H9 (cell line): Measurements from ENCODE around the gene APP. TPM values are rescaled to one million over a fixed set of nuclear protein-coding genes. Genes with fewer than 3 reads are reported as not detected.

ENCODE experiments used
- DNase-seq: peaks from one replicate; pipeline ENCODE4 v3.0.0-alpha.2; 2017
- H2AFZ ChIP-seq: one replicate; pipeline ENCODE4 v1.6.1; 2013; ENCODE audit warnings: mild to moderate bottlenecking, low read length, control low read depth, moderate library complexity
- H2AK5ac ChIP-seq: 2 replicates; pipeline ENCODE4 v1.6.1; 2013; ENCODE audit warnings: low read length, control low read depth, mixed read lengths; ENCODE audit not compliant: insufficient read length
- H2BK120ac ChIP-seq: one replicate; pipeline ENCODE4 v1.6.1; 2013; ENCODE audit warnings: low read depth, mild to moderate bottlenecking, low read length, control low read depth, inconsistent platforms; ENCODE audit not compliant: poor library complexity, severe bottlenecking
- H2BK12ac ChIP-seq: 2 replicates; pipeline ENCODE4 v1.6.1; 2013; ENCODE audit warnings: low read length, control low read depth, mixed read lengths, low read depth; ENCODE audit not compliant: insufficient read length
- H2BK15ac ChIP-seq: 2 replicates; pipeline ENCODE4 v1.6.1; 2013; ENCODE audit warnings: low read depth, low read length, control low read depth
- H2BK20ac ChIP-seq: one replicate; pipeline ENCODE4 v1.6.1; 2013; ENCODE audit warnings: low read depth, mild to moderate bottlenecking, low read length, control low read depth, inconsistent platforms; ENCODE audit not compliant: poor library complexity, severe bottlenecking
- H2BK5ac ChIP-seq: 2 replicates; pipeline ENCODE4 v1.6.1; 2013; ENCODE audit warnings: low read length, control low read depth, mixed read lengths; ENCODE audit not compliant: insufficient read length
- H3K14ac ChIP-seq: 2 replicates; pipeline ENCODE4 v1.6.1; 2013; ENCODE audit warnings: low read length, control low read depth; ENCODE audit not compliant: insufficient read depth
- H3K18ac ChIP-seq: 2 replicates; pipeline ENCODE4 v1.6.1; 2013; ENCODE audit warnings: low read depth, mild to moderate bottlenecking, mixed read lengths, low read length, control low read depth; ENCODE audit not compliant: insufficient read length
- H3K23ac ChIP-seq: 2 replicates; pipeline ENCODE4 v1.6.1; 2013; ENCODE audit warnings: low read length, control low read depth, mixed read lengths, low read depth; ENCODE audit not compliant: insufficient read length
- H3K23me2 ChIP-seq: 2 replicates; pipeline ENCODE4 v1.6.1; 2013; ENCODE audit warnings: low read depth, mild to moderate bottlenecking, mixed read lengths, low read length, control low read depth; ENCODE audit not compliant: insufficient read length, poor library complexity, severe bottlenecking
- H3K27ac ChIP-seq: 2 replicates; pipeline ENCODE4 v1.5.1; 2013; ENCODE audit warnings: low read length, control low read depth, mixed read lengths, low read depth; ENCODE audit not compliant: insufficient read length
- H3K27me3 ChIP-seq: 2 replicates; pipeline ENCODE4 v1.6.1; 2013; ENCODE audit warnings: low read length, control low read depth, inconsistent platforms; ENCODE audit not compliant: insufficient read depth
- H3K4ac ChIP-seq: 2 replicates; pipeline ENCODE4 v1.6.1; 2013; ENCODE audit warnings: low read depth, mild to moderate bottlenecking, control low read depth, inconsistent platforms, low read length, moderate library complexity
- H3K4me1 ChIP-seq: 2 replicates; pipeline ENCODE4 v1.6.1; 2013; ENCODE audit warnings: low read length, control low read depth, inconsistent platforms; ENCODE audit not compliant: insufficient read depth
- H3K4me2 ChIP-seq: 2 replicates; pipeline ENCODE4 v1.6.1; 2013; ENCODE audit warnings: low read length, control low read depth, mixed read lengths; ENCODE audit not compliant: insufficient read length, insufficient read depth
- H3K56ac ChIP-seq: 2 replicates; pipeline ENCODE4 v1.6.1; 2013; ENCODE audit warnings: low read depth, mild to moderate bottlenecking, mixed read lengths, low read length, control low read depth; ENCODE audit not compliant: insufficient read length
- H3K79me1 ChIP-seq: 2 replicates; pipeline ENCODE4 v1.6.1; 2013; ENCODE audit warnings: low read depth, mild to moderate bottlenecking, moderate library complexity, low read length, control low read depth, inconsistent platforms; ENCODE audit not compliant: insufficient read depth, poor library complexity, severe bottlenecking
- H3K79me2 ChIP-seq: 2 replicates; pipeline ENCODE4 v1.6.1; 2013; ENCODE audit warnings: low read length, control low read depth, inconsistent platforms; ENCODE audit not compliant: insufficient read depth
- H3K9ac ChIP-seq: 2 replicates; pipeline ENCODE4 v1.6.1; 2013; ENCODE audit warnings: low read length, control low read depth, mixed read lengths; ENCODE audit not compliant: insufficient read length; ENCODE audit errors: extremely low read depth
- H3K9me3 ChIP-seq: one replicate; pipeline ENCODE4 v1.6.1; 2013; ENCODE audit warnings: low read depth, low read length, inconsistent platforms; ENCODE audit not compliant: control insufficient read depth
- H3T11ph ChIP-seq: one replicate; pipeline ENCODE4 v1.6.1; 2013; ENCODE audit warnings: mild to moderate bottlenecking, low read length, control low read depth, inconsistent platforms
- H4K20me1 ChIP-seq: one replicate; pipeline ENCODE4 v1.6.1; 2013; ENCODE audit not compliant: control insufficient read depth, insufficient read length, insufficient read depth
- H4K5ac ChIP-seq: 2 replicates; pipeline ENCODE4 v1.6.1; 2013; ENCODE audit warnings: low read depth, mild to moderate bottlenecking, mixed read lengths, low read length, control low read depth; ENCODE audit not compliant: insufficient read length
- H4K8ac ChIP-seq: replicated peaks from 2 replicates; pipeline ENCODE4 v1.6.1; 2013; ENCODE audit warnings: low read length, control low read depth, mixed read lengths, low read depth; ENCODE audit not compliant: insufficient read length
- H4K91ac ChIP-seq: 2 replicates; pipeline ENCODE4 v1.6.1; 2013; ENCODE audit warnings: low read depth, mild to moderate bottlenecking, moderate library complexity, mixed read lengths, low read length, control low read depth; ENCODE audit not compliant: insufficient read length
- H3K27ac Mint-ChIP-seq, 3 experiments: 2 replicates in 2 of 3; 3 replicates in 1 of 3; pipeline ENCODE4 v1.8.0; 2020 to 2021; ENCODE audit warnings: mixed read lengths in 3 of 3, mild to moderate bottlenecking in 1 of 3, moderate library complexity in 1 of 3
- H3K27me3 Mint-ChIP-seq: 2 replicates; pipeline ENCODE4 v1.8.0; 2021; ENCODE audit warnings: low read depth, mild to moderate bottlenecking, moderate library complexity, mixed read lengths
- H3K36me3 Mint-ChIP-seq, 3 experiments: 2 replicates in 2 of 3; 3 replicates in 1 of 3; pipeline ENCODE4 v1.8.0; 2020 to 2021; ENCODE audit warnings: low read depth in 3 of 3, mixed read lengths in 3 of 3; ENCODE audit not compliant: insufficient read depth in 1 of 3
- H3K4me1 Mint-ChIP-seq, 2 experiments: 2 replicates each; pipeline ENCODE4 v1.8.0; 2020; ENCODE audit warnings: mixed read lengths in 2 of 2
- H3K4me3 Mint-ChIP-seq, 2 experiments: 2 replicates in 1 of 2; 3 replicates in 1 of 2; pipeline ENCODE4 v1.8.0; 2020 to 2021; ENCODE audit warnings: mild to moderate bottlenecking in 2 of 2, mixed read lengths in 2 of 2, moderate library complexity in 1 of 2
- H3K9me3 Mint-ChIP-seq, 2 experiments: 2 replicates in 1 of 2; 3 replicates in 1 of 2; pipeline ENCODE4 v1.8.0; 2020; ENCODE audit warnings: mild to moderate bottlenecking in 2 of 2, mixed read lengths in 2 of 2, moderate library complexity in 1 of 2
- WGBS: extraction: QIAGEN DNeasy Blood & Tissue Kit; methylation state at CpG from one replicate; pipeline ENCODE4 v1.1.7; 2013; ENCODE audit warnings: missing lambda C conversion rate, low lambda C conversion rate, mixed read lengths; ENCODE audit not compliant: insufficient read length; ENCODE audit errors: extremely low coverage; 5-methylcytosine and 5-hydroxymethylcytosine counted together
- total RNA-seq: library from RNA; stranded (reverse); gene quantifications from 2 replicates; pipeline ENCODE4 v1.2.1, GENCODE V29; 2021
- TF ChIP-seq, protein P1 (sequence below): fragments of 200-600 bp; sonication (generic); conservative IDR thresholded peaks from 3 replicates; pipeline ENCODE4 v1.8.0; 2021; ENCODE audit warnings: antibody characterized with exemption, mild to moderate bottlenecking

APP gene
- total RNA-seq, 1 experiment from 2014 or later: 380 TPM

GRCh38 chr21:25963181-25963580 lies 207.4 kb downstream of the APP start:
- WGBS: no CpG with 5 or more reads among the region's 5 CpGs
- Histone ChIP-seq H4K8ac (no peak overlapping the region), H3K4ac (no peak overlapping the region), H3K27ac (no peak overlapping the region), H3K18ac (no peak overlapping the region), H4K91ac (no peak overlapping the region), H3K79me2 (no peaks in the 10 kb centered on the region), H3T11ph (no peak overlapping the region), H3K9me3 (no peaks in the 10 kb centered on the region), H2AK5ac (no peak overlapping the region), H4K20me1 (no peaks in the 10 kb centered on the region), H2AFZ (no peak overlapping the region), H3K4me2 (no peak overlapping the region), H3K27me3 (no peaks in the 10 kb centered on the region), H2BK5ac (no peak overlapping the region), H2BK120ac (no peak overlapping the region), H2BK12ac (no peak overlapping the region), H2BK15ac (no peak overlapping the region), H3K14ac (no peak overlapping the region), H3K79me1 (no peaks in the 10 kb centered on the region), H3K56ac (no peak overlapping the region), H3K9ac (no peak overlapping the region), H2BK20ac (no peak overlapping the region), H3K23ac (no peak overlapping the region), H4K5ac (no peak overlapping the region), H3K23me2 (no peaks in the 10 kb centered on the region), H3K4me1 (no peaks in the 10 kb centered on the region; the same call in 1 of the 2 replicates)
- Mint-ChIP-seq H3K9me3 (no peaks in the 10 kb centered on the region), H3K36me3 (peaks cover 23 to 36% (median 24%) of the 10 kb centered on the region in 3 experiments), H3K27ac (peak overlapping the region; percentile 53 to 81 (median 71); a peak in 4 of 7 replicates), H3K4me1 (peaks cover 50 to 60% of the 10 kb centered on the region in 2 experiments), H3K27me3 (no peaks in the 10 kb centered on the region), H3K4me3 (no peak overlapping the region)
- TF ChIP-seq, protein P1, sequence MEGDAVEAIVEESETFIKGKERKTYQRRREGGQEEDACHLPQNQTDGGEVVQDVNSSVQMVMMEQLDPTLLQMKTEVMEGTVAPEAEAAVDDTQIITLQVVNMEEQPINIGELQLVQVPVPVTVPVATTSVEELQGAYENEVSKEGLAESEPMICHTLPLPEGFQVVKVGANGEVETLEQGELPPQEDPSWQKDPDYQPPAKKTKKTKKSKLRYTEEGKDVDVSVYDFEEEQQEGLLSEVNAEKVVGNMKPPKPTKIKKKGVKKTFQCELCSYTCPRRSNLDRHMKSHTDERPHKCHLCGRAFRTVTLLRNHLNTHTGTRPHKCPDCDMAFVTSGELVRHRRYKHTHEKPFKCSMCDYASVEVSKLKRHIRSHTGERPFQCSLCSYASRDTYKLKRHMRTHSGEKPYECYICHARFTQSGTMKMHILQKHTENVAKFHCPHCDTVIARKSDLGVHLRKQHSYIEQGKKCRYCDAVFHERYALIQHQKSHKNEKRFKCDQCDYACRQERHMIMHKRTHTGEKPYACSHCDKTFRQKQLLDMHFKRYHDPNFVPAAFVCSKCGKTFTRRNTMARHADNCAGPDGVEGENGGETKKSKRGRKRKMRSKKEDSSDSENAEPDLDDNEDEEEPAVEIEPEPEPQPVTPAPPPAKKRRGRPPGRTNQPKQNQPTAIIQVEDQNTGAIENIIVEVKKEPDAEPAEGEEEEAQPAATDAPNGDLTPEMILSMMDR: no peak
- DNase-seq: no peak
